HepG2 (cell line): ENCODE results near the gene NUP54. TPM values are rescaled to one million over a fixed set of nuclear protein-coding genes. Genes with fewer than 3 reads are reported as not detected.

ENCODE experiments used
- ISX ChIP-seq: sonication (generic); formaldehyde crosslinking; conservative IDR thresholded peaks from 2 replicates; pipeline ENCODE4 v1.5.0; 2020; ENCODE audit warnings: missing genetic modification reagents
- MED13 ChIP-seq: sonication (generic); formaldehyde crosslinking; IDR thresholded peaks from 2 replicates; pipeline ENCODE4 v1.5.0; 2020; ENCODE audit warnings: missing genetic modification reagents
- MIER3 ChIP-seq: IDR thresholded peaks from 2 replicates; pipeline ENCODE4 v1.6.1; 2016; ENCODE audit warnings: missing compliant biosample characterization, borderline replicate concordance
- PCBP2 ChIP-seq: fragments of 200-400 bp; formaldehyde crosslinking; optimal IDR thresholded peaks from 2 replicates; pipeline ENCODE3; 2018; ENCODE audit warnings: low read length, low read depth; ENCODE audit not compliant: poor library complexity, severe bottlenecking
- RBM39 ChIP-seq: fragments of 200-400 bp; formaldehyde crosslinking; IDR thresholded peaks from one replicate; pipeline ENCODE4 v1.6.1; 2018; ENCODE audit warnings: antibody characterized with exemption, mild to moderate bottlenecking, low read depth, low read length; ENCODE audit not compliant: poor library complexity, severe bottlenecking
- RXRB ChIP-seq: IDR thresholded peaks from 2 replicates; pipeline ENCODE4 v1.6.1; 2016; ENCODE audit warnings: borderline replicate concordance, missing genetic modification reagents, missing compliant biosample characterization
- SOX5 ChIP-seq: IDR thresholded peaks from 2 replicates; pipeline ENCODE4 v1.6.1; 2016; ENCODE audit warnings: borderline replicate concordance
- TEAD3 ChIP-seq: optimal IDR thresholded peaks from 2 replicates; pipeline ENCODE3; 2016; ENCODE audit warnings: borderline replicate concordance
- ZBTB3 ChIP-seq: sonication (generic); formaldehyde crosslinking; IDR thresholded peaks from 2 replicates; pipeline ENCODE4 v1.4.0; 2020; ENCODE audit warnings: low read depth, mild to moderate bottlenecking, moderate library complexity, missing genetic modification reagents, borderline replicate concordance
- ZC3H4 ChIP-seq: sonication (generic); formaldehyde crosslinking; IDR thresholded peaks from 2 replicates; pipeline ENCODE4 v1.4.0; 2020; ENCODE audit warnings: missing genetic modification reagents, borderline replicate concordance
- ZNF224 ChIP-seq: sonication (generic); formaldehyde crosslinking; IDR thresholded peaks from 2 replicates; pipeline ENCODE4 v1.5.0; 2020; ENCODE audit warnings: mild to moderate bottlenecking, missing genetic modification reagents
- ZNF354B ChIP-seq: sonication (generic); formaldehyde crosslinking; IDR thresholded peaks from 2 replicates; pipeline ENCODE4 v1.8.0; 2022; ENCODE audit warnings: mild to moderate bottlenecking, missing genetic modification reagents
- ZNF556 ChIP-seq: sonication (generic); formaldehyde crosslinking; IDR thresholded peaks from 2 replicates; pipeline ENCODE4 v1.4.0; 2020; ENCODE audit warnings: mild to moderate bottlenecking, missing genetic modification reagents, borderline replicate concordance
- ZNF605 ChIP-seq: sonication (generic); formaldehyde crosslinking; IDR thresholded peaks from 2 replicates; pipeline ENCODE4 v1.8.0; 2022; ENCODE audit warnings: mild to moderate bottlenecking, missing genetic modification reagents
- polyA plus RNA-seq, 8 experiments: library from polyadenylated mRNA; depleted of rRNA in 3 of 8; stranded (reverse) in 7 of 8; unstranded in 1 of 8; fragments of >200 nt; fragmentation: Illumina TruSeq in 4 of 8; extraction: Trizol in 4 of 8; gene quantifications; 2 replicates each; pipeline versions ENCODE4 v1.2.1 to v1.2.3, GENCODE V29; 2011 to 2016; ENCODE audit warnings: low read depth in 4 of 8, missing spikeins in 1 of 8, mixed read lengths in 1 of 8; ENCODE audit not compliant: insufficient read depth in 1 of 8
- total RNA-seq, 5 experiments: library from RNA; depleted of rRNA; stranded (reverse); fragments of >200 nt; fragmentation: Illumina TruSeq; extraction: Trizol; gene quantifications; 2 replicates each; pipeline ENCODE4 v1.2.3, GENCODE V29; 2016; ENCODE audit warnings: low read depth in 1 of 5
- TF ChIP-seq, protein P1 (sequence below): sonication (generic); formaldehyde crosslinking; IDR thresholded peaks from 2 replicates; pipeline ENCODE4 v1.4.0; 2020; ENCODE audit warnings: mild to moderate bottlenecking, missing genetic modification reagents
- TF ChIP-seq, protein P2 (sequence below): IDR thresholded peaks from 2 replicates; pipeline ENCODE4 v1.6.1; 2012; ENCODE audit warnings: low read length, improper control_type of control experiment
- TF ChIP-seq, protein P3 (sequence below): sonication (generic); formaldehyde crosslinking; IDR thresholded peaks from 2 replicates; pipeline ENCODE4 v1.4.0; 2020; ENCODE audit warnings: missing genetic modification reagents, borderline replicate concordance
- TF ChIP-seq, protein P4 (sequence below): sonication (generic); formaldehyde crosslinking; IDR thresholded peaks from 2 replicates; pipeline ENCODE4 v1.4.0; 2020; ENCODE audit warnings: low read depth, missing genetic modification reagents

Gene NUP54
- total and polyA plus RNA-seq, 2 of the 13 experiments (the other 11 are each of a cell fraction or from before 2014, with no cell fraction given), result 36.1 to 69.3 TPM

DNA sequence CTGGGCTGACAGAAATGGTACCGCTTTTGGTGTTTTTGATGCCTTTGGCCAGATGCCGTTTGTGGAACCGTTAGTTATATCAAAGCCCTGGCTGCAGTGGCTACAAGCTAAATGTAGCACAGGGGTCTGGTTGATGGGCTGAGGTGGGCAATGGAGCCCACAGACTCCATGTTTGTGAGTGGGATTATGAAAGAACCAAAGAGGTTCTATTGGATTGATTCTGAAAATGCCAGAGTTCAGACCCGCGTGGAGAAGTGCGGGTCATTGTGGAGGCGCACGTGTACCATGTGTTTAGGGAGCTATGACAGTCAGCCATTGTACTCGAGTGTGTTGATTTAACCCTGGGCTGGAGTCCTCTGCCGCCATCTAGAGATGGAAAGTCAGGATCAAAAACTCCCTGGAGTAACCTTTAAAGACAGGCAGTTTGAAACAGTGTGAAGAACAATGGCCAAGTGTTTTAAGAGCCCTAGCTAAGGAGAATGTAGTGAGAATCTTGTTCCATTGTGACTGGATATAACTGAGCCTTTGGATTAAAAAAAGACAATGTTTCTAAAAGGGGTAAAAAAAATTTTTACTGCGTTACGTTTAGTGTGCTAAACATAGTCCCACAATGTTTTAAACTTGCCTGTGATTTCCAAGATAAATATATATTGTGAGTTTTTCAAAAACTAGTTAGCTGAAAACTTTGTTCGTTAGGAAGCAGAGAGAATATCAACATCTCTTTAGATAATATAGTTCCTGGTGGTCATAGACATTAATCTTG is 61.0 kb downstream of the NUP54 start (continued):
- TF ChIP-seq ZNF224 (CRISPR knock-in tag), result no peak
- TF ChIP-seq RXRB (CRISPR knock-in tag), result peak; percentile 43; the same call in 1 of the 2 replicates
- peak; percentile 89 for TF ChIP-seq SOX5 (CRISPR knock-in tag)
- TF ChIP-seq ZNF354B (CRISPR knock-in tag), result no peak
- TF ChIP-seq ZBTB3 (CRISPR knock-in tag), result no peak
- 0 out of 2 replicates have a peak, but pooled peaks have one; percentile 40 for TF ChIP-seq MIER3 (CRISPR knock-in tag)
- no peak for TF ChIP-seq ZNF605 (CRISPR knock-in tag)
- TF ChIP-seq, protein P1, sequence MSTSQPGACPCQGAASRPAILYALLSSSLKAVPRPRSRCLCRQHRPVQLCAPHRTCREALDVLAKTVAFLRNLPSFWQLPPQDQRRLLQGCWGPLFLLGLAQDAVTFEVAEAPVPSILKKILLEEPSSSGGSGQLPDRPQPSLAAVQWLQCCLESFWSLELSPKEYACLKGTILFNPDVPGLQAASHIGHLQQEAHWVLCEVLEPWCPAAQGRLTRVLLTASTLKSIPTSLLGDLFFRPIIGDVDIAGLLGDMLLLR (CRISPR knock-in tag), result no peak; the same call in 1 of the 2 replicates
- TF ChIP-seq ZC3H4 (CRISPR knock-in tag), result no peak
- no peak for TF ChIP-seq MED13 (CRISPR knock-in tag)
- TF ChIP-seq RBM39, result no peak
- TF ChIP-seq, protein P2, sequence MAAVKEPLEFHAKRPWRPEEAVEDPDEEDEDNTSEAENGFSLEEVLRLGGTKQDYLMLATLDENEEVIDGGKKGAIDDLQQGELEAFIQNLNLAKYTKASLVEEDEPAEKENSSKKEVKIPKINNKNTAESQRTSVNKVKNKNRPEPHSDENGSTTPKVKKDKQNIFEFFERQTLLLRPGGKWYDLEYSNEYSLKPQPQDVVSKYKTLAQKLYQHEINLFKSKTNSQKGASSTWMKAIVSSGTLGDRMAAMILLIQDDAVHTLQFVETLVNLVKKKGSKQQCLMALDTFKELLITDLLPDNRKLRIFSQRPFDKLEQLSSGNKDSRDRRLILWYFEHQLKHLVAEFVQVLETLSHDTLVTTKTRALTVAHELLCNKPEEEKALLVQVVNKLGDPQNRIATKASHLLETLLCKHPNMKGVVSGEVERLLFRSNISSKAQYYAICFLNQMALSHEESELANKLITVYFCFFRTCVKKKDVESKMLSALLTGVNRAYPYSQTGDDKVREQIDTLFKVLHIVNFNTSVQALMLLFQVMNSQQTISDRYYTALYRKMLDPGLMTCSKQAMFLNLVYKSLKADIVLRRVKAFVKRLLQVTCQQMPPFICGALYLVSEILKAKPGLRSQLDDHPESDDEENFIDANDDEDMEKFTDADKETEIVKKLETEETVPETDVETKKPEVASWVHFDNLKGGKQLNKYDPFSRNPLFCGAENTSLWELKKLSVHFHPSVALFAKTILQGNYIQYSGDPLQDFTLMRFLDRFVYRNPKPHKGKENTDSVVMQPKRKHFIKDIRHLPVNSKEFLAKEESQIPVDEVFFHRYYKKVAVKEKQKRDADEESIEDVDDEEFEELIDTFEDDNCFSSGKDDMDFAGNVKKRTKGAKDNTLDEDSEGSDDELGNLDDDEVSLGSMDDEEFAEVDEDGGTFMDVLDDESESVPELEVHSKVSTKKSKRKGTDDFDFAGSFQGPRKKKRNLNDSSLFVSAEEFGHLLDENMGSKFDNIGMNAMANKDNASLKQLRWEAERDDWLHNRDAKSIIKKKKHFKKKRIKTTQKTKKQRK, result no peak
- TF ChIP-seq, protein P3, sequence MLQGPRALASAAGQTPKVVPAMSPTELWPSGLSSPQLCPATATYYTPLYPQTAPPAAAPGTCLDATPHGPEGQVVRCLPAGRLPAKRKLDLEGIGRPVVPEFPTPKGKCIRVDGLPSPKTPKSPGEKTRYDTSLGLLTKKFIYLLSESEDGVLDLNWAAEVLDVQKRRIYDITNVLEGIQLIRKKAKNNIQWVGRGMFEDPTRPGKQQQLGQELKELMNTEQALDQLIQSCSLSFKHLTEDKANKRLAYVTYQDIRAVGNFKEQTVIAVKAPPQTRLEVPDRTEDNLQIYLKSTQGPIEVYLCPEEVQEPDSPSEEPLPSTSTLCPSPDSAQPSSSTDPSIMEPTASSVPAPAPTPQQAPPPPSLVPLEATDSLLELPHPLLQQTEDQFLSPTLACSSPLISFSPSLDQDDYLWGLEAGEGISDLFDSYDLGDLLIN (CRISPR knock-in tag), result no peak
- TF ChIP-seq ISX (CRISPR knock-in tag), result no peak
- no peak for TF ChIP-seq PCBP2
- no peak for TF ChIP-seq ZNF556 (CRISPR knock-in tag)
- TF ChIP-seq TEAD3 (CRISPR knock-in tag), result peak; percentile 30
- TF ChIP-seq, protein P4, sequence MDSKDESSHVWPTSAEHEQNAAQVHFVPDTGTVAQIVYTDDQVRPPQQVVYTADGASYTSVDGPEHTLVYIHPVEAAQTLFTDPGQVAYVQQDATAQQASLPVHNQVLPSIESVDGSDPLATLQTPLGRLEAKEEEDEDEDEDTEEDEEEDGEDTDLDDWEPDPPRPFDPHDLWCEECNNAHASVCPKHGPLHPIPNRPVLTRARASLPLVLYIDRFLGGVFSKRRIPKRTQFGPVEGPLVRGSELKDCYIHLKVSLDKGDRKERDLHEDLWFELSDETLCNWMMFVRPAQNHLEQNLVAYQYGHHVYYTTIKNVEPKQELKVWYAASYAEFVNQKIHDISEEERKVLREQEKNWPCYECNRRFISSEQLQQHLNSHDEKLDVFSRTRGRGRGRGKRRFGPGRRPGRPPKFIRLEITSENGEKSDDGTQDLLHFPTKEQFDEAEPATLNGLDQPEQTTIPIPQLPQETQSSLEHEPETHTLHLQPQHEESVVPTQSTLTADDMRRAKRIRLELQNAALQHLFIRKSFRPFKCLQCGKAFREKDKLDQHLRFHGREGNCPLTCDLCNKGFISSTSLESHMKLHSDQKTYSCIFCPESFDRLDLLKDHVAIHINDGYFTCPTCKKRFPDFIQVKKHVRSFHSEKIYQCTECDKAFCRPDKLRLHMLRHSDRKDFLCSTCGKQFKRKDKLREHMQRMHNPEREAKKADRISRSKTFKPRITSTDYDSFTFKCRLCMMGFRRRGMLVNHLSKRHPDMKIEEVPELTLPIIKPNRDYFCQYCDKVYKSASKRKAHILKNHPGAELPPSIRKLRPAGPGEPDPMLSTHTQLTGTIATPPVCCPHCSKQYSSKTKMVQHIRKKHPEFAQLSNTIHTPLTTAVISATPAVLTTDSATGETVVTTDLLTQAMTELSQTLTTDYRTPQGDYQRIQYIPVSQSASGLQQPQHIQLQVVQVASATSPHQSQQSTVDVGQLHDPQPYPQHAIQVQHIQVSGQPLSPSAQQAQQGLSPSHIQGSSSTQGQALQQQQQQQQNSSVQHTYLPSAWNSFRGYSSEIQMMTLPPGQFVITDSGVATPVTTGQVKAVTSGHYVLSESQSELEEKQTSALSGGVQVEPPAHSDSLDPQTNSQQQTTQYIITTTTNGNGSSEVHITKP, result no peak
